Fibroblast of lung (primary cell): ENCODE data around the gene LCLAT1. TPM values are rescaled to one million over a fixed set of nuclear protein-coding genes. Genes with fewer than 3 reads are reported as not detected.
A peak's percentile ranks its signal among the peaks of the same experiment; 100 is the strongest.

ENCODE experiments used
- DNase-seq, 2 donors: peaks; one replicate each; pipeline versions ENCODE4 v3.0.0 to v3.0.0-alpha.2; 2010; ENCODE audit warnings: low read depth in 2 of 2
- H2AFZ ChIP-seq: 2 replicates; pipeline ENCODE4 v1.5.1; 2012; ENCODE audit warnings: low read length, control low read depth, inconsistent platforms
- H3K27ac ChIP-seq: 2 replicates; pipeline ENCODE4 v1.5.1; 2011; ENCODE audit warnings: low read length, control low read depth; ENCODE audit not compliant: insufficient read depth
- H3K27me3 ChIP-seq: 2 replicates; pipeline ENCODE4 v1.5.1; 2011; ENCODE audit warnings: mild to moderate bottlenecking, low read length; ENCODE audit not compliant: control insufficient read depth, insufficient read depth
- H3K36me3 ChIP-seq: 2 replicates; pipeline ENCODE4 v1.5.1; 2011; ENCODE audit warnings: low read length; ENCODE audit not compliant: control insufficient read depth, insufficient read depth
- H3K4me1 ChIP-seq: 2 replicates; pipeline ENCODE4 v1.5.1; 2011; ENCODE audit warnings: low read length; ENCODE audit not compliant: control insufficient read depth, insufficient read depth; ENCODE audit errors: extremely low read depth
- H3K4me2 ChIP-seq: 2 replicates; pipeline ENCODE4 v1.5.1; 2011; ENCODE audit warnings: low read length, control low read depth; ENCODE audit not compliant: insufficient read depth; ENCODE audit errors: extremely low read depth
- H3K4me3 ChIP-seq, 4 experiments: fragments of 200-600 bp in 1 of 4; sonication (generic) in 1 of 4; replicated peaks in 1 of 4; 2 replicates each; pipeline ENCODE4 v1.5.1; 2011 to 2016; ENCODE audit warnings: low read length in 4 of 4, low read depth in 3 of 4, mild to moderate bottlenecking in 3 of 4, control low read depth in 2 of 4, inconsistent platforms in 1 of 4, mixed read lengths in 1 of 4; ENCODE audit not compliant: insufficient read depth in 1 of 4; ENCODE audit errors: control extremely low read depth in 1 of 4
- H3K79me2 ChIP-seq: 2 replicates; pipeline ENCODE4 v1.5.1; 2012; ENCODE audit warnings: mild to moderate bottlenecking, low read length, inconsistent platforms; ENCODE audit not compliant: control insufficient read depth, insufficient read depth
- H3K9ac ChIP-seq: 2 replicates; pipeline ENCODE4 v1.5.1; 2011; ENCODE audit warnings: mild to moderate bottlenecking, low read length, control low read depth; ENCODE audit not compliant: insufficient read depth
- H3K9me3 ChIP-seq: 2 replicates; pipeline ENCODE4 v1.5.1; 2012; ENCODE audit warnings: low read depth, low read length; ENCODE audit not compliant: control insufficient read depth, insufficient read depth
- H4K20me1 ChIP-seq: 2 replicates; pipeline ENCODE4 v1.5.1; 2011; ENCODE audit warnings: low read length; ENCODE audit not compliant: control insufficient read depth, insufficient read depth; ENCODE audit errors: extremely low read depth
- EZH2 ChIP-seq: IDR thresholded peaks from 2 replicates; pipeline ENCODE4 v1.5.1; 2012; ENCODE audit warnings: low read length, control low read depth, mild to moderate bottlenecking; ENCODE audit errors: missing control alignments
- polyA plus RNA-seq, 2 donors: library from polyadenylated mRNA; depleted of rRNA in 1 of 2; stranded (reverse) in 1 of 2; unstranded in 1 of 2; fragments of >200 nt; gene quantifications; 2 replicates each; pipeline ENCODE4 v1.2.1, GENCODE V29; 2011 to 2012; ENCODE audit warnings: missing spikeins in 1 of 2
- total RNA-seq: library from RNA; depleted of rRNA; stranded (reverse); fragments of >200 nt; gene quantifications from 2 replicates; pipeline ENCODE4 v1.2.1, GENCODE V29; 2014
- TF ChIP-seq, protein P1 (sequence below), 2 donors: IDR thresholded peaks in 1 of 2; conservative IDR thresholded peaks in 1 of 2; 1 replicate in 1 of 2; 2 replicates in 1 of 2; pipeline ENCODE4 v1.5.1; 2011 to 2012; ENCODE audit warnings: low read length in 2 of 2, control low read depth in 1 of 2, inconsistent platforms in 1 of 2, low read depth in 1 of 2, mild to moderate bottlenecking in 1 of 2

The LCLAT1 gene
- total and polyA plus RNA-seq, 2 donors (not counting 1 experiment from before 2014, with no cell fraction given), result 43.3 to 45.9 TPM

DNA sequence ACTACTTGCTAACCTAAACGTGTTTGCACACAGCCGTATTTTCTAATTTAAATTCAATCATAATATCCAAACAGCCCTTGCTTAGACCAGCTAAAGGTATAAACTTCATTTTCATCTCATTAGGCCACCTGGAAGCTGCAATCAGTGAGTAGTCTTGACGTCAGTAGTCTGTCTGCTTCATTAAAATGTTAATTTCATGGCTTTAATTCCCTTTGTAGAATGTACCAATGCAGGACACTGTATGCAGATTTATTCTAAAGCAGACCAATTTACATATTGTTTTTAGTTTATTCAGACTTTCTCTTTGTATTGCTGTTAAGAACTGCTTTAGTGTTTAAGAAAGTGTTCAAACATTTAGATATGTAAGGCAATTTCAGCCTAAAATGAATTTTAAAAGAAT lies 158.2 kb downstream of the LCLAT1 start:
- H3K4me2 ChIP-seq, result no peak overlapping the region
- H3K4me1 ChIP-seq, result no peaks in the 10 kb centered on the region
- H3K27ac ChIP-seq, result no peak overlapping the region
- TF ChIP-seq, protein P1, sequence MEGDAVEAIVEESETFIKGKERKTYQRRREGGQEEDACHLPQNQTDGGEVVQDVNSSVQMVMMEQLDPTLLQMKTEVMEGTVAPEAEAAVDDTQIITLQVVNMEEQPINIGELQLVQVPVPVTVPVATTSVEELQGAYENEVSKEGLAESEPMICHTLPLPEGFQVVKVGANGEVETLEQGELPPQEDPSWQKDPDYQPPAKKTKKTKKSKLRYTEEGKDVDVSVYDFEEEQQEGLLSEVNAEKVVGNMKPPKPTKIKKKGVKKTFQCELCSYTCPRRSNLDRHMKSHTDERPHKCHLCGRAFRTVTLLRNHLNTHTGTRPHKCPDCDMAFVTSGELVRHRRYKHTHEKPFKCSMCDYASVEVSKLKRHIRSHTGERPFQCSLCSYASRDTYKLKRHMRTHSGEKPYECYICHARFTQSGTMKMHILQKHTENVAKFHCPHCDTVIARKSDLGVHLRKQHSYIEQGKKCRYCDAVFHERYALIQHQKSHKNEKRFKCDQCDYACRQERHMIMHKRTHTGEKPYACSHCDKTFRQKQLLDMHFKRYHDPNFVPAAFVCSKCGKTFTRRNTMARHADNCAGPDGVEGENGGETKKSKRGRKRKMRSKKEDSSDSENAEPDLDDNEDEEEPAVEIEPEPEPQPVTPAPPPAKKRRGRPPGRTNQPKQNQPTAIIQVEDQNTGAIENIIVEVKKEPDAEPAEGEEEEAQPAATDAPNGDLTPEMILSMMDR (conservative IDR thresholded peaks at IDR 0.05 in 1 of 2, IDR thresholded peaks at IDR 0.05 in 1 of 2; ENCODE audit: low read depth in 1 of 2, low read length in 2 of 2), result no peak
- TF ChIP-seq EZH2, result no peak
- H4K20me1 ChIP-seq, result no peaks in the 10 kb centered on the region
- H3K79me2 ChIP-seq, result no peaks in the 10 kb centered on the region
- no peak overlapping the region for H3K9ac ChIP-seq
- no peak overlapping the region for H3K4me3 ChIP-seq
- H3K36me3 ChIP-seq, result no peaks in the 10 kb centered on the region
- H3K27me3 ChIP-seq, result no peaks in the 10 kb centered on the region
- H3K9me3 ChIP-seq, result no peaks in the 10 kb centered on the region
- no peak for DNase-seq
- no peak overlapping the region for H2AFZ ChIP-seq

DNA sequence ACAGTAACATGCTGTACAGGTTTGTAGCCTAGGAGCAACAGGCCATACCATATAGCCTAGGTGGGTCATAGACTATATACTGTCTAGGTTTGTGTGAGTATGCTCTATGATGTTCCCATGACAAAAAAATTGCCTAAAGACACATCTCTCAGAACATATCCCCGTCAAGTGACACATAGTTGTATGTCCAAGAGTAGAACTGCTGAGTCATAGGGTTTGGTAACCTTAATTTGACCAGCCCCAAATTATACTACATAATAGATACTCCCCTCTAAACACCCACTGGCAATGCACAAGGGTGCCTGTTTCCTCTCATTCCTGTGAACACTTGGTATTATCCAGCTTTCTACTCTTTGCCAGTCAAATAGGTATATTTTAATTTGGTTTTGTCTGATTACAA lies 161.6 kb downstream of the LCLAT1 start:
- DNase-seq, result no peak
- H3K9ac ChIP-seq, result no peak overlapping the region
- H3K4me2 ChIP-seq, result no peak overlapping the region
- H3K27me3 ChIP-seq, result no peaks in the 10 kb centered on the region
- TF ChIP-seq EZH2, result no peak
- TF ChIP-seq, protein P1 (conservative IDR thresholded peaks at IDR 0.05 in 1 of 2, IDR thresholded peaks at IDR 0.05 in 1 of 2; ENCODE audit: low read depth in 1 of 2, low read length in 2 of 2), result no peak
- no peaks in the 10 kb centered on the region for H3K9me3 ChIP-seq
- H3K4me1 ChIP-seq, result no peaks in the 10 kb centered on the region
- no peaks in the 10 kb centered on the region for H3K79me2 ChIP-seq
- no peak overlapping the region for H3K4me3 ChIP-seq
- H4K20me1 ChIP-seq, result no peaks in the 10 kb centered on the region
- no peak overlapping the region for H2AFZ ChIP-seq
- H3K36me3 ChIP-seq, result no peaks in the 10 kb centered on the region
- H3K27ac ChIP-seq, result no peak overlapping the region

DNA sequence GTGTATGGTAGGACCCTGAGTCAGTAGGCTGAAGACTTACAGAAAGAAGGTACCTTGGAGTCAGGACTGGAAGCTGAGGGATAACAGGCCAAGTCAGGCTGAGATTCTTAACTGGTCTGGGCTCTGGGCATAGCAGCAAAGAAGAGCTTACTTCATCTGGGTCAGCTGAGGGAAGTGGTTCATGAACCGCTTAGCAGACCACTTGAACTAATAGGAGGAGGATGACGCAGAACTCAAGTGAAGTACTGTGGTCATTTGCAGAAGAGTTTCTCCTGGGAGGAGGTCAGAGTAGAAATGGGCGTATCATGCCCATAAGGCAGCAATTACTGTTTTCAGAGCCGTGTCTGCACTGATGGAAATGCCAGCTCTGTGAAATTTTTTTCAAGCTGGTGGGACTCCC lies 164.5 kb downstream of the LCLAT1 start:
- no peaks in the 10 kb centered on the region for H3K79me2 ChIP-seq
- no peak overlapping the region for H2AFZ ChIP-seq
- H3K4me1 ChIP-seq, result no peaks in the 10 kb centered on the region
- H4K20me1 ChIP-seq, result no peaks in the 10 kb centered on the region
- H3K27ac ChIP-seq, result no peak overlapping the region
- no peak overlapping the region for H3K9ac ChIP-seq
- DNase-seq, result peak in 1 of 2 donors; percentile 85
- no peaks in the 10 kb centered on the region for H3K9me3 ChIP-seq
- H3K27me3 ChIP-seq, result no peaks in the 10 kb centered on the region
- TF ChIP-seq EZH2, result no peak
- TF ChIP-seq, protein P1 (conservative IDR thresholded peaks at IDR 0.05 in 1 of 2, IDR thresholded peaks at IDR 0.05 in 1 of 2; ENCODE audit: low read depth in 1 of 2, low read length in 2 of 2), result no peak
- H3K4me2 ChIP-seq, result no peak overlapping the region
- H3K36me3 ChIP-seq, result no peaks in the 10 kb centered on the region
- H3K4me3 ChIP-seq, result no peak overlapping the region
